ENCODE data around the gene GJD4. TPM values are rescaled to one million over a fixed set of nuclear protein-coding genes. Genes with fewer than 3 reads are reported as not detected.

The GJD4 gene
- total RNA-seq, 1 donor from 2014 or later: not detected

- Mint-ChIP-seq H3K9me3 (no peaks in the 10 kb centered on the region), H3K27me3 (ENCODE audit: low read depth) (peaks cover 3% of the 10 kb centered on the region), H3K36me3 (ENCODE audit: low read depth) (no peaks in the 10 kb centered on the region), H3K27ac (ENCODE audit: unreplicated experiment) (no peak overlapping the region), H3K4me3 (no peak overlapping the region), H3K4me1 (no peaks in the 10 kb centered on the region)
- no peak for TF ChIP-seq CTCF (conservative IDR thresholded peaks at IDR 0.05)
- DNase-seq (ENCODE audit: low read depth, low spot score): no peak
These were observed 20.2 kb upstream of the GJD4 start for GRCh38 chr10:35584946-35585345.

GRCh38 chr10:35585356-35585755 lies 19.8 kb upstream of the GJD4 start:
- Mint-ChIP-seq H3K27ac (ENCODE audit: unreplicated experiment) (no peak overlapping the region), H3K27me3 (ENCODE audit: low read depth) (peaks cover 3% of the 10 kb centered on the region), H3K4me3 (no peak overlapping the region), H3K9me3 (no peaks in the 10 kb centered on the region), H3K4me1 (no peaks in the 10 kb centered on the region), H3K36me3 (ENCODE audit: low read depth) (no peaks in the 10 kb centered on the region)
- no peak for TF ChIP-seq CTCF (conservative IDR thresholded peaks at IDR 0.05)
- DNase-seq (ENCODE audit: low read depth, low spot score): no peak

- H3K36me3 Mint-ChIP-seq (ENCODE audit: low read depth): no peaks in the 10 kb centered on the region
- DNase-seq (ENCODE audit: low read depth, low spot score): no peak
- peaks cover 3% of the 10 kb centered on the region for H3K27me3 Mint-ChIP-seq (ENCODE audit: low read depth)
- no peak overlapping the region for H3K27ac Mint-ChIP-seq (ENCODE audit: unreplicated experiment)
- TF ChIP-seq CTCF (conservative IDR thresholded peaks at IDR 0.05): no peak
- no peak overlapping the region for H3K4me3 Mint-ChIP-seq
- H3K9me3 Mint-ChIP-seq: no peaks in the 10 kb centered on the region
- no peaks in the 10 kb centered on the region for H3K4me1 Mint-ChIP-seq
These were observed 19.1 kb upstream of the GJD4 start for GRCh38 chr10:35585903-35586535.

GRCh38 chr10:35588836-35589235 lies 16.3 kb upstream of the GJD4 start:
- peaks cover 5% of the 10 kb centered on the region for H3K9me3 Mint-ChIP-seq
- no peaks in the 10 kb centered on the region for H3K4me1 Mint-ChIP-seq
- H3K27ac Mint-ChIP-seq (ENCODE audit: unreplicated experiment): no peak overlapping the region
- H3K4me3 Mint-ChIP-seq: no peak overlapping the region
- H3K36me3 Mint-ChIP-seq (ENCODE audit: low read depth): no peaks in the 10 kb centered on the region
- no peak for TF ChIP-seq CTCF (conservative IDR thresholded peaks at IDR 0.05)
- H3K27me3 Mint-ChIP-seq (ENCODE audit: low read depth): peaks cover 3% of the 10 kb centered on the region
- DNase-seq (ENCODE audit: low read depth, low spot score): no peak

- DNase-seq (ENCODE audit: low read depth, low spot score): no peak
- Mint-ChIP-seq H3K36me3 (ENCODE audit: low read depth) (no peaks in the 10 kb centered on the region), H3K27ac (ENCODE audit: unreplicated experiment) (no peak overlapping the region), H3K4me1 (no peaks in the 10 kb centered on the region), H3K27me3 (ENCODE audit: low read depth) (peaks cover 3% of the 10 kb centered on the region), H3K9me3 (peaks cover 5% of the 10 kb centered on the region), H3K4me3 (no peak overlapping the region)
- no peak for TF ChIP-seq CTCF (conservative IDR thresholded peaks at IDR 0.05)
These were observed 12.7 kb upstream of the GJD4 start for GRCh38 chr10:35592441-35592840.
